ENCODE measurements around the gene TSN.

- TF ChIP-seq SIN3A (IDR thresholded peaks at IDR 0.05; ENCODE audit: borderline replicate concordance, insufficient read depth, low read length) (no peak), POLR2AphosphoS5 (IDR thresholded peaks at IDR 0.05; ENCODE audit: low read depth, low read length) (no peak), TAF1 (IDR thresholded peaks at IDR 0.05; ENCODE audit: borderline replicate concordance, insufficient read depth, low read length) (no peak), FOXP2 (optimal IDR thresholded peaks at IDR 0.05; ENCODE audit: borderline replicate concordance, extremely low read depth, extremely low read length, insufficient read depth) (no peak)
- TF ChIP-seq, protein P1, sequence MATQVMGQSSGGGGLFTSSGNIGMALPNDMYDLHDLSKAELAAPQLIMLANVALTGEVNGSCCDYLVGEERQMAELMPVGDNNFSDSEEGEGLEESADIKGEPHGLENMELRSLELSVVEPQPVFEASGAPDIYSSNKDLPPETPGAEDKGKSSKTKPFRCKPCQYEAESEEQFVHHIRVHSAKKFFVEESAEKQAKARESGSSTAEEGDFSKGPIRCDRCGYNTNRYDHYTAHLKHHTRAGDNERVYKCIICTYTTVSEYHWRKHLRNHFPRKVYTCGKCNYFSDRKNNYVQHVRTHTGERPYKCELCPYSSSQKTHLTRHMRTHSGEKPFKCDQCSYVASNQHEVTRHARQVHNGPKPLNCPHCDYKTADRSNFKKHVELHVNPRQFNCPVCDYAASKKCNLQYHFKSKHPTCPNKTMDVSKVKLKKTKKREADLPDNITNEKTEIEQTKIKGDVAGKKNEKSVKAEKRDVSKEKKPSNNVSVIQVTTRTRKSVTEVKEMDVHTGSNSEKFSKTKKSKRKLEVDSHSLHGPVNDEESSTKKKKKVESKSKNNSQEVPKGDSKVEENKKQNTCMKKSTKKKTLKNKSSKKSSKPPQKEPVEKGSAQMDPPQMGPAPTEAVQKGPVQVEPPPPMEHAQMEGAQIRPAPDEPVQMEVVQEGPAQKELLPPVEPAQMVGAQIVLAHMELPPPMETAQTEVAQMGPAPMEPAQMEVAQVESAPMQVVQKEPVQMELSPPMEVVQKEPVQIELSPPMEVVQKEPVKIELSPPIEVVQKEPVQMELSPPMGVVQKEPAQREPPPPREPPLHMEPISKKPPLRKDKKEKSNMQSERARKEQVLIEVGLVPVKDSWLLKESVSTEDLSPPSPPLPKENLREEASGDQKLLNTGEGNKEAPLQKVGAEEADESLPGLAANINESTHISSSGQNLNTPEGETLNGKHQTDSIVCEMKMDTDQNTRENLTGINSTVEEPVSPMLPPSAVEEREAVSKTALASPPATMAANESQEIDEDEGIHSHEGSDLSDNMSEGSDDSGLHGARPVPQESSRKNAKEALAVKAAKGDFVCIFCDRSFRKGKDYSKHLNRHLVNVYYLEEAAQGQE (IDR thresholded peaks at IDR 0.05; ENCODE audit: insufficient read depth in 1 of 2, low read depth in 2 of 2, low read length in 2 of 2): no peak
These were observed 14.0 kb upstream of the TSN start for GRCh38 chr2:121741450-121741849.

Data from PFSK-1 (cell line).